Uterus (tissue), 2 donors: Measurements from ENCODE around the gene EMB.

ENCODE experiments used
- POLR2A ChIP-seq, 2 donors: fragments of 450-650 bp; IDR thresholded peaks; one replicate each; pipeline ENCODE4 v1.6.1; 2016; ENCODE audit warnings: antibody characterized with exemption in 2 of 2, mild to moderate bottlenecking in 1 of 2, moderate library complexity in 1 of 2
- TF ChIP-seq, protein P1 (sequence below), 4 experiments: fragments of 200-600 bp in 2 of 4; fragments of 450-650 bp in 2 of 4; sonication (generic) in 2 of 4; IDR thresholded peaks; one replicate each; pipeline ENCODE4 v1.5.1; 2016 to 2019; ENCODE audit warnings: antibody characterized with exemption in 4 of 4, mild to moderate bottlenecking in 2 of 4, moderate library complexity in 1 of 4

- TF ChIP-seq, protein P1, sequence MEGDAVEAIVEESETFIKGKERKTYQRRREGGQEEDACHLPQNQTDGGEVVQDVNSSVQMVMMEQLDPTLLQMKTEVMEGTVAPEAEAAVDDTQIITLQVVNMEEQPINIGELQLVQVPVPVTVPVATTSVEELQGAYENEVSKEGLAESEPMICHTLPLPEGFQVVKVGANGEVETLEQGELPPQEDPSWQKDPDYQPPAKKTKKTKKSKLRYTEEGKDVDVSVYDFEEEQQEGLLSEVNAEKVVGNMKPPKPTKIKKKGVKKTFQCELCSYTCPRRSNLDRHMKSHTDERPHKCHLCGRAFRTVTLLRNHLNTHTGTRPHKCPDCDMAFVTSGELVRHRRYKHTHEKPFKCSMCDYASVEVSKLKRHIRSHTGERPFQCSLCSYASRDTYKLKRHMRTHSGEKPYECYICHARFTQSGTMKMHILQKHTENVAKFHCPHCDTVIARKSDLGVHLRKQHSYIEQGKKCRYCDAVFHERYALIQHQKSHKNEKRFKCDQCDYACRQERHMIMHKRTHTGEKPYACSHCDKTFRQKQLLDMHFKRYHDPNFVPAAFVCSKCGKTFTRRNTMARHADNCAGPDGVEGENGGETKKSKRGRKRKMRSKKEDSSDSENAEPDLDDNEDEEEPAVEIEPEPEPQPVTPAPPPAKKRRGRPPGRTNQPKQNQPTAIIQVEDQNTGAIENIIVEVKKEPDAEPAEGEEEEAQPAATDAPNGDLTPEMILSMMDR (IDR thresholded peaks at IDR 0.05) = no peak
- TF ChIP-seq POLR2A (IDR thresholded peaks at IDR 0.05) = no peak
Measured at GRCh38 chr5:50415912-50416311, 25.2 kb downstream of the EMB start.
